ENCODE results near the gene CPED1.
A peak's percentile ranks its signal among the peaks of the same experiment; 100 is the strongest.
"Not testable (repeated sequence)": the region's sequence is repeated elsewhere in the genome, so short reads cannot be mapped to it uniquely, and the experiment has no call there.

CPED1 gene

GRCh38 chr7:121020989-121021969 lies 32.8 kb downstream of the CPED1 start:
- DNase-seq: no peak

- no peak for DNase-seq
Observed at GRCh38 chr7:121023194-121023593, 34.7 kb downstream of the CPED1 start.

- DNase-seq: no peak
Observed at GRCh38 chr7:121023683-121024511, 35.4 kb downstream of the CPED1 start.

- no peak for DNase-seq
Observed at GRCh38 chr7:121024611-121025010, 36.1 kb downstream of the CPED1 start.

GRCh38 chr7:121026159-121026558 lies 37.6 kb downstream of the CPED1 start:
- DNase-seq: no peak

- DNase-seq: no peak
Observed at GRCh38 chr7:121026577-121027111, 38.1 kb downstream of the CPED1 start.

- DNase-seq: peak; percentile 19
Observed at GRCh38 chr7:121027761-121028669, 39.5 kb downstream of the CPED1 start.

- DNase-seq: no peak
Observed at GRCh38 chr7:121029302-121029701, 40.8 kb downstream of the CPED1 start.

GRCh38 chr7:121030308-121030707 lies 41.8 kb downstream of the CPED1 start:
- no peak for DNase-seq

- peak; percentile 65 for DNase-seq
Observed at GRCh38 chr7:121032645-121033460, 44.3 kb downstream of the CPED1 start.

- DNase-seq: no peak
Observed at GRCh38 chr7:121034929-121035328, 46.4 kb downstream of the CPED1 start.

GRCh38 chr7:121036776-121037175 lies 48.3 kb downstream of the CPED1 start:
- DNase-seq: not testable (repeated sequence)

GRCh38 chr7:121037329-121037728 lies 48.8 kb downstream of the CPED1 start:
- DNase-seq: not testable (repeated sequence)

- no peak for DNase-seq
Observed at GRCh38 chr7:121037957-121038716, 49.6 kb downstream of the CPED1 start.

- no peak for DNase-seq
Observed at GRCh38 chr7:121038717-121039509, 50.4 kb downstream of the CPED1 start.

GRCh38 chr7:121039510-121039822 lies 51.0 kb downstream of the CPED1 start:
- no peak for DNase-seq

GRCh38 chr7:121039994-121040393 lies 51.5 kb downstream of the CPED1 start:
- DNase-seq: no peak

- DNase-seq: peak; percentile 34
Observed at GRCh38 chr7:121041516-121042148, 53.1 kb downstream of the CPED1 start.

- no peak for DNase-seq
Observed at GRCh38 chr7:121042195-121042594, 53.7 kb downstream of the CPED1 start.

Data from fibroblast of skin of right biceps (primary cell).